Tibial nerve (tissue), 4 donors: Measurements from ENCODE around the gene PYDC1. TPM values are rescaled to one million over a fixed set of nuclear protein-coding genes. Genes with fewer than 3 reads are reported as not detected.

Source experiments
- DNase-seq, 2 donors: peaks; one replicate each; pipeline ENCODE4 v3.0.0-alpha.2; 2019; ENCODE audit warnings: low spot score in 2 of 2
- H3K27ac ChIP-seq, 4 donors: fragments of 200-600 bp; sonication (generic) in 3 of 4; one replicate each; pipeline ENCODE4 v1.5.1; 2017 to 2019; ENCODE audit warnings: mild to moderate bottlenecking in 1 of 4
- H3K27me3 ChIP-seq, 2 donors: fragments of 200-600 bp; sonication (generic) in 1 of 2; one replicate each; pipeline versions ENCODE4 v1.5.1 to v1.6.0; 2017 to 2019
- H3K36me3 ChIP-seq, 3 donors: fragments of 200-600 bp; sonication (generic); one replicate each; pipeline ENCODE4 v1.5.1; 2018 to 2019
- H3K4me1 ChIP-seq, 4 donors: fragments of 200-600 bp; sonication (generic) in 3 of 4; one replicate each; pipeline ENCODE4 v1.5.1; 2017 to 2019
- H3K4me3 ChIP-seq, 4 donors: fragments of 200-600 bp; sonication (generic) in 3 of 4; one replicate each; pipeline ENCODE4 v1.5.1; 2017 to 2019; ENCODE audit warnings: mild to moderate bottlenecking in 1 of 4, moderate library complexity in 1 of 4
- H3K9me3 ChIP-seq, 4 donors: fragments of 200-600 bp; sonication (generic) in 3 of 4; one replicate each; pipeline ENCODE4 v1.5.1; 2017 to 2019
- EP300 ChIP-seq, 2 donors: sonication (generic); formaldehyde crosslinking; IDR thresholded peaks; one replicate each; pipeline ENCODE4 v1.6.1; 2017; ENCODE audit warnings: antibody characterized with exemption in 2 of 2, mild to moderate bottlenecking in 1 of 2
- POLR2A ChIP-seq, 2 donors: fragments of 450-650 bp; IDR thresholded peaks; one replicate each; pipeline ENCODE4 v1.6.1; 2017; ENCODE audit warnings: antibody characterized with exemption in 2 of 2, mild to moderate bottlenecking in 2 of 2, moderate library complexity in 2 of 2
- WGBS, 2 donors: methylation state at CpG; one replicate each; pipeline ENCODE4 v1.1.5; 2018; 5-methylcytosine and 5-hydroxymethylcytosine counted together
- total RNA-seq, 4 donors: library from RNA; depleted of rRNA; stranded (reverse); fragments of >200 nt; gene quantifications; one replicate each; pipeline ENCODE4 v1.1.0, GENCODE V29; 2016
- TF ChIP-seq, protein P1 (sequence below), 5 experiments: fragments of 200-600 bp in 3 of 5; fragments of 450-650 bp in 2 of 5; sonication (generic) in 3 of 5; IDR thresholded peaks; one replicate each; pipeline ENCODE4 v1.5.1; 2016 to 2019; ENCODE audit warnings: antibody characterized with exemption in 5 of 5, mild to moderate bottlenecking in 3 of 5, moderate library complexity in 2 of 5

The PYDC1 gene
- total RNA-seq, 4 donors from 2014 or later = 5.5 TPM; not detected in 3

DNA sequence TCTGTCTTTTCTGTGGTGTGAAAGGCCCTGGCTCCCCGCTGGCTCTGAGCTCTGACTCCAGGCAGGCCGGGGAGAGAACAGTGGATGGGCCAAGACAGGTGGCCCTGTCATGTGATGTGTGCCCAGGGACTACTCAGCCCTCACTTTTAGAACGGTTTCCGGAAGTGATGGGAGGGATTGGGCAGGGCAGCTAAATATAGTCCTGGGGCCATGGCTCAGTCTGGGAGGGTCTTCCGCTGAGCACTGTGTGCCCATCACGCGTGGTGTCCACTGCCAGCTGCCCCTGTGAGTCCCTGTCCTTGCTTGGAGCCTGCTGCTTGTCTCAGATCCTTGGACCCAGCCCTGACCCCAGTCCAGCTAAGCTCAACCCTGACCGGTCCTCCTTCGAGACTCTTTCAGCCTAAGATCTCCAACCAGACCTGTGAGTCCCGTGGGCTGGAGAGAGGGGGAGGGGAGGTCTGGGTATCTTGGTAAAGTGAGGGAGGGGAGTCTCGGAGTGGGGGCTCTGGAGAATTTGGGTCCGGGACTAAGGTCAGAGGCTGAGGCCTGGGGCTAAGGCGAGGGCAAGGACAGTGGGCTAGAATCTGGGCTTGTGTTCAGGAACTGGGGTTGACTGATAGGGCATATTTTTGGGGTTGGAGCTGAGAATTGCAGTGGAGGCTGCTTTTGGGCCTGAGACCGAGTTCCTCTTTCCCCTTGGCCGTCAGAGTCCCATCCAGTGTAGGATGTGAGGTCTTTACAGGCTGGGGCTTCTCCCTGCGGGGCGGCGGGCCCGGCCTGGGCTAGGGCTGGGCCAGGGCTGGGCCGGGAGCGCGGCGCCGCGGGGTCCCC lies 2.8 kb downstream of the PYDC1 start, which contains the start of gene TRIM72:
TSS of gene TRIM72 (plus strand) at position 243 of the 831 bp plus-strand sequence. CDS start 620 bp downstream, outside the sequence.
- H3K27ac ChIP-seq = peak within 1 kb of the TSS in 2 of 4 donors; percentile 57 to 66
- WGBS, 2 donors = 57 to 69% methylated on average over 17 to 19 of the region's 25 CpGs

DNA sequence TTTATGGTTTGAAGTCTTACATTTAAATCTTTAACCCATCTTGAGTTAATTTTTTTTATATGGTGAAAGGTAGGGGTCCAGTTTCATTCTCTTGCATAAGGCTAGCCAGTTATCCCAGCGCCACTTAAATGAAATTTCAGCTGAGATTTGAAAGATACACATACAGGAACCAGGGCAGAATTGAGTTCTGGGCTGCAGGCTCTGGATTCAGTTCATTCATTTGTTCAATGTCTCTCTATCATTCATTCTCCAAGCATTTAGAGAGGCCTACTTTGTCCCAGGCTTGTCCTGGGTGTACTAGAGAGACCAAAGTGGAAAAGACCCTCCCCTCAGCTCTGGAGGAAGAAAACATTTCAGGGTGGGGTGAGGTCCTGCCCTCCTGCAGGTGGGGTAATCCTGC lies 3.6 kb downstream of the PYDC1 start:
- H3K4me1 ChIP-seq = peaks cover 0 to 29% (median 22%) of the 10 kb centered on the region in 4 donors

More for the DNA sequence above, 2.8 kb downstream of the PYDC1 start, which contains the start of gene TRIM72:
- Histone ChIP-seq H3K27me3 (peaks cover 0 to 44% of the 10 kb centered on the region in 2 donors), H3K9me3 (no peaks in the 10 kb centered on the region), H3K4me3 (peak within 1 kb of the TSS; percentile 23 to 53 (median 48)), H3K4me1 (peaks cover 0 to 29% (median 22%) of the 10 kb centered on the region in 4 donors), H3K36me3 (no peaks in the 10 kb centered on the region)
- TF ChIP-seq POLR2A (IDR thresholded peaks at IDR 0.05) (no peak), EP300 (IDR thresholded peaks at IDR 0.05) (no peak)
- TF ChIP-seq, protein P1, sequence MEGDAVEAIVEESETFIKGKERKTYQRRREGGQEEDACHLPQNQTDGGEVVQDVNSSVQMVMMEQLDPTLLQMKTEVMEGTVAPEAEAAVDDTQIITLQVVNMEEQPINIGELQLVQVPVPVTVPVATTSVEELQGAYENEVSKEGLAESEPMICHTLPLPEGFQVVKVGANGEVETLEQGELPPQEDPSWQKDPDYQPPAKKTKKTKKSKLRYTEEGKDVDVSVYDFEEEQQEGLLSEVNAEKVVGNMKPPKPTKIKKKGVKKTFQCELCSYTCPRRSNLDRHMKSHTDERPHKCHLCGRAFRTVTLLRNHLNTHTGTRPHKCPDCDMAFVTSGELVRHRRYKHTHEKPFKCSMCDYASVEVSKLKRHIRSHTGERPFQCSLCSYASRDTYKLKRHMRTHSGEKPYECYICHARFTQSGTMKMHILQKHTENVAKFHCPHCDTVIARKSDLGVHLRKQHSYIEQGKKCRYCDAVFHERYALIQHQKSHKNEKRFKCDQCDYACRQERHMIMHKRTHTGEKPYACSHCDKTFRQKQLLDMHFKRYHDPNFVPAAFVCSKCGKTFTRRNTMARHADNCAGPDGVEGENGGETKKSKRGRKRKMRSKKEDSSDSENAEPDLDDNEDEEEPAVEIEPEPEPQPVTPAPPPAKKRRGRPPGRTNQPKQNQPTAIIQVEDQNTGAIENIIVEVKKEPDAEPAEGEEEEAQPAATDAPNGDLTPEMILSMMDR (IDR thresholded peaks at IDR 0.05) = no peak
- no peak for DNase-seq

DNA sequence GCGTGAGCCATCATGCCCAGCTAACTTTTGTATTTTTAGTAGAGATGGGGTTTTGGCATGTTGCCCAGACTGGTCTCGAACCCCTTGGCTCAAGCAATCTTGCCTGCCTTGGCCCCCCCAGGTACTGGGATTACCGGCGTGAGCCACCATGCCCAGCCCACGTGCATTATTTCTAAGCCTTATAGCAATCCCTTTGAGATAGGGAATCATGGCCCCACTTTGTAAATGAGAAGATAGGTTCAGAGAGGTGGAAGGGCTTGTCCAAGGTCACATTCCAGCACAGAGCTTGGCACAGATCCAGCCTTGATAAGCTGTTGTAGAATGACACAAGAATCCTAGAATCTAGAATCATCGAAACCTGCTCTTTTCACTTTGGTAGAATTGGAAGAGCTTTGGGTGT lies 10.2 kb downstream of the PYDC1 start:
- no peaks in the 10 kb centered on the region for H3K27me3 ChIP-seq

More for the DNA sequence above, 3.6 kb downstream of the PYDC1 start:
- peaks cover 0 to 37% of the 10 kb centered on the region in 2 donors for H3K27me3 ChIP-seq
- no peak overlapping the region for H3K27ac ChIP-seq
- no peaks in the 10 kb centered on the region for H3K9me3 ChIP-seq
- no peaks in the 10 kb centered on the region for H3K36me3 ChIP-seq
- no peak for TF ChIP-seq POLR2A (IDR thresholded peaks at IDR 0.05)
- no peak for TF ChIP-seq EP300 (IDR thresholded peaks at IDR 0.05)
- TF ChIP-seq, protein P1 (IDR thresholded peaks at IDR 0.05) = no peak
- DNase-seq = no peak
- WGBS, 2 donors = 94 to 100% methylated on average over 1 of the region's 1 CpG
- no peak overlapping the region for H3K4me3 ChIP-seq

DNA sequence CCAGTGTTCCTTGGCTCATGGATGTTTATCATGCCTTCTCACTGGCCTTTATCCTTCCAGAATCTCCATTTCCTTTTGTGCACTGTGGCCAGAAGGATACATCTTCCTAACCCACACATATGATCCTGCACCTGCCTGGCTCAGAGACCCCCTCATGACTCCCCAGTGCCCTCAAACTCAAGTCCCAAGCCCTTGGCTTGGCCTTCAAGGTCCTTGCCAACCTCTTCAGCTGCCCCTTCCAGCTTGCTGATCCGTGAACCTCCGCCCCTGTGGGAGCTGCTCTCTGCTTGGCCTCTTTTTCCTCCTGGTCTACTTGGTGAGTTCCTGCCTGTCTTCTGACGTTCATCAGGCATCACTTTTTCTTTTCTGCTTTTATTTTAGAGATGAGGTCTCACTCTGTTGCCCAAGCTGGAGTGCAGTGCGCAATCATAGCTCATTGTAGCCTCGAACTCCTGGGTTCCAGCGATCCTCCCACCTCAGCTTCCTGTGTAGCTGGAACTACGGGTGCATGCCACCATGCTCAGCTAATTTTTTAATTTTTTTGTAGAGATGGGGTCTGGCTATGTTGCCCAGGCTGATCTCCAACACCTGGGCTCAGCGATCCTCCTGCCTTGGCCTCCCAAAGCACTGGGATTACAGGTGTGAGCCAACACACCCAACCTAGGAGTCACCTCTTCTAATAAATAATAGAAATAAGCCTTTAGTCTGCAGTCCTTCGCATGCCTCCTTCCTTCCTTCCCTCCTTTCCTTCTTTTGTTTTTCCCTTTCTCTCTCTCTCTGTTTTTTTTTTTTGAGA lies 11.9 kb downstream of the PYDC1 start:
- peaks cover 0 to 1% (median 0%) of the 10 kb centered on the region in 3 donors for H3K36me3 ChIP-seq
- no peak overlapping the region for H3K4me3 ChIP-seq
- no peak overlapping the region for H3K27ac ChIP-seq
- H3K4me1 ChIP-seq = peaks cover 0 to 36% (median 15%) of the 10 kb centered on the region in 4 donors
- H3K27me3 ChIP-seq = no peaks in the 10 kb centered on the region
- 89 to 90% methylated on average over 8 to 9 of the region's 9 CpGs for WGBS, 2 donors
- no peak for DNase-seq
- no peaks in the 10 kb centered on the region for H3K9me3 ChIP-seq
- TF ChIP-seq EP300 (IDR thresholded peaks at IDR 0.05) (no peak), POLR2A (IDR thresholded peaks at IDR 0.05) (no peak)
- TF ChIP-seq, protein P1 (IDR thresholded peaks at IDR 0.05) = no peak

More for the DNA sequence above, 10.2 kb downstream of the PYDC1 start:
- Histone ChIP-seq H3K9me3 (no peaks in the 10 kb centered on the region), H3K4me1 (peaks cover 0 to 21% (median 3%) of the 10 kb centered on the region in 4 donors), H3K4me3 (no peak overlapping the region), H3K36me3 (no peaks in the 10 kb centered on the region), H3K27ac (no peak overlapping the region)
- no peak for DNase-seq
- TF ChIP-seq EP300 (IDR thresholded peaks at IDR 0.05) (no peak), POLR2A (IDR thresholded peaks at IDR 0.05) (no peak)
- TF ChIP-seq, protein P1 (IDR thresholded peaks at IDR 0.05) = no peak
- WGBS, 2 donors = 40 to 50% methylated on average over 6 of the region's 6 CpGs
